Amniotic epithelial cell (primary cell): ENCODE measurements around the gene MAMDC4.
"Not testable (repeated sequence)": the region's sequence is repeated elsewhere in the genome, so short reads cannot be mapped to it uniquely, and the experiment has no call there.

ENCODE experiments used
- DNase-seq: peaks from one replicate; pipeline ENCODE4 v3.0.0-alpha.2; 2010; ENCODE audit warnings: low read depth

MAMDC4 gene

DNA sequence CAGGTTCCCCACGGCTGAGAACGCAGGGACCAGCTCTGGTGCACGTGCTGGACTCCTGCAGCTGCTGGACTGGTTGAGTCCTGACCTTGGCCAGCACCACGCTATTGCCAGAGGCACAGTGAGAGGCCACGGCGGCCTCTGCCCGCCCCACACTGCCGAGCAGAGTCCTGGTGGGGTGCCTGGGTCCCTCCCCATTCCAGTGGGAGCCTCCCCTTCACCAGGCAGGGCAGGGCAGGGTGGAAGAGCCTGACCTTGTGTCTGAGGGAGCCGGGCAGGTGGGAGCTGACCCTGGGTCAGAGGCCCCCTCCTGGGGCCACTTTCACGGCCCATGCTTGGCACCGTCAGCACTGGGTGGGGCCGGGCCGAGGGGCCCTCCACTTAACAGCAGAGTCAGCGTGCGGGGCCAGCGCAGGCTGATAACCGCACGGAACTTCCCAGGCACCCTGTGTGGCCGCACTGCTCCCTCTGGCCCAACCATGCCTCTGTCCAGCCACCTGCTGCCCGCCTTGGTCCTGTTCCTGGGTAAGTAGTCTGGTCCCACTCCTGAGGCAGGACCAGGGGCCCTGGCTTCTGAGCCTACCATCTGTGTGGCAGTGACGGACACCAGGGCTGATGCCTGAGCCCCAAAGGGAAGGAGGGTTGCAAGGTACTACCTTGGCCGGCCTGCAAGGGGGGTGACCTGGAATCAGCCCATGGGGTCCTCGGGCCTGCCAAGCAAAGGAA lies at the start of gene MAMDC4:
MAMDC4 (plus strand) TSS at position 406 of the 723 bp plus-strand sequence; CDS start at position 477, 71 bp downstream.
- DNase-seq, result no peak

DNA sequence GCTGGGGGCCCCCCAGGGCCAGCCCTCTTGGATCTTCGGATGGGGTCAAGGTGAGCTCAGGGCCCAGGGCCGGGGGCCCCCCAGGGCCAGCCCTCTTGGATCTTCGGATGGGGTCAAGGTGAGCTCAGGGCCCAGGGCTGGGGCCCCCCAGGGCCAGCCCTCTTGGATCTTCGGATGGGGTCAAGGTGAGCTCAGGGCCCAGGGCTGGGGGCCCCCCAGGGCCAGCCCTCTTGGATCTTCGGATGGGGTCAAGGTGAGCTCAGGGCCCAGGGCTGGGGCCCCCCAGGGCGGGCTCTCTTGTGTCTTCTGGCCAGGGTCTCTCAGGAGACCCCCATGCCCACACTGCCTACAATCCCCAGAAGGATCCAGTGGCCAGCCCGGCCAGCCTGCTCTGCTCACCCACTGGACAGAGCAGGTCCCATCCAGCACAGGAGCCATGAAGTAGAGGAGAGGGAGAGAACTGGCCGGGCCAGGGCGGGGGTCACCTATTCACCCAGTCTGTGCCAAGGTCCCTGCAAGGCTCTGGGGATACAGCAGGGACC lies 49.1 kb upstream of the MAMDC4 start:
- not testable (repeated sequence) for DNase-seq

GRCh38 chr9:136803551-136804508 lies 48.3 kb upstream of the MAMDC4 start:
- no peak for DNase-seq

GRCh38 chr9:136804509-136805206 lies 47.5 kb upstream of the MAMDC4 start:
- DNase-seq, result no peak

DNA sequence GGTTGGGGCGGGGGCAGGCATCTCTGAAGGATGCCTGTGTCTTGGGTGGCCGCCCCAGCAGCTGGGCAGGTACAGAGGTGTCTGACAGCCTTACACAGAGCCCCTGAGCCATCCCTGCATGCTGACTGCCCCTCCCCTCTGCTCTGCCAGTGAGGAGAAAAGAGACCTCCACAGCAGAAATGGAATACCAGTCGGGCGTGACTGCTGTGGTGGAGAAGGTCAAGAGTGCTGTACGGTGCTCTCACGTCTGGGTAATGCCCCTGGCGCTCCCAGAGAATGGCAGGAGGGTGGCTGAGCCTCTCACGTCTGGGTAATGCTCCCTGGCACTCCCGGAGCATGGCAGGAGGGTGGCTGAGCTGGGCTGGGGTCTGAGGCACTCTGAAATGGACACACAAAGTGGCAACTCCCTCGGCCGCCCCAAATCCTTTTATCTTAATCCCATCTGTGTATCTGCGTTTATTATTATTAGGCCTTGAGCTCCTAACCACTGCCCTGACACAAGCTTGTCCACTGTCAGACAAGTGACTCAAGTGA lies 46.9 kb upstream of the MAMDC4 start:
- DNase-seq, result no peak

GRCh38 chr9:136806067-136806466 lies 46.1 kb upstream of the MAMDC4 start:
- no peak for DNase-seq

GRCh38 chr9:136806631-136807201 lies 45.4 kb upstream of the MAMDC4 start:
- DNase-seq, result no peak

DNA sequence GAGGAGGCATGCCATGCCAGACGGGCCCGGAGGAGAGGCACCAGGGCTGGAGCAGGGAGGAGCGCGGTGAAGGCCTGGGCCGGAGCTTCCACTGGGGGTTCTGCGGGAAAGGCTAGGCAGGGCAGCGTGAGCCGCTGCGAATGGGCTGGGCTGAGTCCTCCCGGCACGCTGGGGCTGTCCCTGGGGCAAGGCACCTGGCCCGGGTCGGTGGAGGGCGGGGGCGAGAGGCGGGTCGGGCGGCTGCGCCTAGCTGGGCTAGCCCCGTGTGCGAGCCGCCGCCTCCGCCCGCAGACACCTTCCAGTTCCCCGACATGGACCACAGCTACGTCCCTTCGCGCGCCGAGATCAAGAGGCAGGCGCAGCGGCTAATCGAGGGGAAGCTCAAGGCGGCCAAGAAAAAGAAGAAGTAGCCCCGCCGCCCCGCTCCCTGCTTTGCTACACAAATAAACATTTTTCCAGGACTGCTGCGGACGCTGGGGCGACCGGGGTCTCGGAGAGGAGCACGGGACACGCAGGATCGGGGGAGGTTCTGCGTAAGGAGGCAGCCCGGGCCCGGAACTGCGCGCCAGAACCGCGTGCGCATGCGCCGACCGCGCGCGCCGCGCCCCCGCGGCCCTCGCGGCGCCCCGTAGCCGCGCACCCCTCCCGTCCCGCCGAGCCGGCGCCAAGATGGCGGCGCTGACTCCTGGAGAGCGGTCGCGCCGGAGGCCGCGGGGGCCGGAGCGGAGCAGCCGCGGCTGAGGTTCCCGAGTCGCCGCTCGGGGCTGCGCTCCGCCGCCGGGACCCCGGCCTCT lies 44.7 kb upstream of the MAMDC4 start, which contains the start of gene RABL6:
RABL6 (plus strand) TSS at position 668 of the 794 bp plus-strand sequence. CDS start 249 bp downstream, outside the sequence.
- no peak for DNase-seq

DNA sequence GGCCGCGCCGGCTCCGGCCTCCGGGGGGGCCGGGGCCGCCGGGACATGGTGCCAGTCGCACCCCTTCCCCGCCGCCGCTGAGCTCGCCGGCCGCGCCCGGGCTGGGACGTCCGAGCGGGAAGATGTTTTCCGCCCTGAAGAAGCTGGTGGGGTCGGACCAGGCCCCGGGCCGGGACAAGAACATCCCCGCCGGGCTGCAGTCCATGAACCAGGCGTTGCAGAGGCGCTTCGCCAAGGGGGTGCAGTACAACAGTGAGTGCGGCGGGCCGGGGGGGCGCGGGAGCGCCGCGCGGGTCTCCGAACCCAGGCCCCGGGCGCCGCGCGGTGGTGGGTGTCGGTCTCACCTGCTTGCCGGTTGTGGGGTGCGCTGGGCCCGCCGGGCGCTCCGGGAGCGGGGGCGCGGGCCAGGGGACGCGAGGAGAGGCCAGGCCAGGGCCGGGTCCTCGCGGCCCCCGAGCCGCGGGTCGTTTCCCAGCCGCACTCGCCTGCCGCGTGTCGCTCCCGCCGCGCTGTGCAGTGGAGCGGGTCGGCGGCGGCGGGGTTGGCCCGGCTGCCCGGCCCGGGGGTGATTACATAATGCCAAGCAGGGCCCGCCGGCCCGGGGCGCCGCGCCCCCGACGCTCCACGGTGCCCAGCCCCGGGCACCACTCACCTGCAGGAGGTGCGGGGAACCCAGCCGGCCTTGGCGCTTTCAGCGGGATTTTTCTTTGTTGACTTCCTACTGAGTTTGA lies 43.9 kb upstream of the MAMDC4 start:
- no peak for DNase-seq

GRCh38 chr9:136808806-136809158 lies 43.4 kb upstream of the MAMDC4 start:
- no peak for DNase-seq

DNA sequence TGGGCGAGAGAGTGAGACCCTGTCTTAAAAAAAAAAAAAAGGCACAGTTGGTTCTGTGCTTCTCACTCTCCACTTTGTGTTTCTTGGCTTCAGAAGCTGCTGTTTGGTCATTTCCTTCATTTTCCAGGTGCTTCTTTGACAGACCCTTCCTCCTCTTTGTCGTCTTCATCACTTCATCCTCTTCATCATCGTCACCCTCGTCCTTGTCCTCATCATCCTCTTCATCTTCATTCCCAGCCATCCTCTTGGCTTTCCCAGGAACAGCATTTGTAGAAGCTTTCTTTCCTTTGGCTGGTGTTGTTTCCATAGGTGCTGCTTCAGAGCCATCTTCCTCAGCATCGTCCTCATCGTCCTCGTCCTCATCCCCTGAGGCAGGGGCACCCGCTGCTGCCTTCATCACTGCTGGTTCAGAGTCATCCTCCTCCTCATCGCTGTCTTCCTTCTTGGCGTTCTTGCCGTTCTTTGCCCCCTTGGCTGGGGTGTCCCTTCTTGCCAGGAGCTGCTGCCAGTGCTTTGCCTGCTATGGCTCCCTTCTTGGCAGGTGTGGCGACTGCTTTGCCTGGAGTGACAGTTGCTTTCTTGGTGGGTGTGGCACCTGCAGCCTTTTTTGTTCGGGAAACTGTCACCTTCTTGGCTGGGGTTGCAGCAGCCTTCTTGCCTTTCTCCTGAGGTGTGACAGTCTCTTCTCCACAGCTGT lies 37.3 kb upstream of the MAMDC4 start:
- DNase-seq, result no peak

DNA sequence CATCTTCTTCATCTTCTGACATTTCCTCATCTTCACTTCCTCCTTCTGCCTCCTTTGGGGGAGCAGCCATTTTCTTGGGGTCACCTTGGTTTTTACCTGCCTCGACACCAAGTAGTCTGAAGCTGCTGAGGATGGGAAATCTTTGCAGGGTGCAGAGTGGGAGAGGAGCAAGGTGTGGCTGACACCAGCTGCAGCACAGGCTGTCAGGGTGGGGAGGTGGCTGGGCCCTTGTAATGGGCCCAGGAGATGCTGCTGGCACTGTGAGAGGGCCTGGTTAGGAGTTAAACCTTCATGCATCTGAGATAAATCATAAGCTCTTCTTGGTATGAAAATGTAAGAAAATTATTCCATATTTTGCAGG lies 36.7 kb upstream of the MAMDC4 start:
- no peak for DNase-seq

- DNase-seq, result peak; percentile 56
Measured at GRCh38 chr9:136820971-136821825, 30.9 kb upstream of the MAMDC4 start.

DNA sequence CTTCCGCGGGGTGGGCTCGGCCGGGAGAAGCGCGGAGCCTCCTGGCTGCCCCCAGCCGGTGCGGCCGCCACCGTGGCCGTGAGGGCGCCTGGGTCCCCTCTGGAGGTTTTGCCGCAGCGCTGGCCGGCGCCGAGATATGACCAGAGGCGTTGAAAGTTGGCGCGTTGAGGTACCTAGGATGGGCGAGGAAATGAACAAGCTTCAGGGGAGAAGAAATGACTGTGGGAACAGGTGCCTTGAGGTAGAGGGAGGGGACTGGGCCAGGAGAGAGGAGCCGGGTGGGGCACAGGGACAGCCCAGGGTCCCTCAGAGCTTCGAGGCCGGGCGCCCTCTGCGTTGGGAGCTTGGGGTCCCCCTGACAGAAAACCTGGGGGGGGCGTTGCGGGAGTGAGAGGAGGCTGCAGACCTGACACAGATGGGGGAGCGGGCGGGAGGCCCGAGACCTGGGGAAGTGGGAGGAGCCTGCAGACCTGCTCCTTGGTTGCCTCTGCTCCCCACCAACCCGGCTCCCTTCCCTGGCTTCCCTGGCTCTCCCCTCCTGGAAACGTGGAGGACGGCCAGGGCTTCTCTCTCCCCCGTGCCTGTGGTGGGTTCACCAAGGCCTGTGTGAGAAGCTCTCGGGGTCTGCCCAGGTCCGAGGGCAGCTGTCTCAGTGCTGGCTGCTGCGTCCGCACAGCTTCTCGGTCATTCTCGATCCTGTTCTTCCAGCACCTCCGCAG lies 30.2 kb upstream of the MAMDC4 start:
- no peak for DNase-seq

- no peak for DNase-seq
Measured at GRCh38 chr9:136823136-136824046, 28.8 kb upstream of the MAMDC4 start.

DNA sequence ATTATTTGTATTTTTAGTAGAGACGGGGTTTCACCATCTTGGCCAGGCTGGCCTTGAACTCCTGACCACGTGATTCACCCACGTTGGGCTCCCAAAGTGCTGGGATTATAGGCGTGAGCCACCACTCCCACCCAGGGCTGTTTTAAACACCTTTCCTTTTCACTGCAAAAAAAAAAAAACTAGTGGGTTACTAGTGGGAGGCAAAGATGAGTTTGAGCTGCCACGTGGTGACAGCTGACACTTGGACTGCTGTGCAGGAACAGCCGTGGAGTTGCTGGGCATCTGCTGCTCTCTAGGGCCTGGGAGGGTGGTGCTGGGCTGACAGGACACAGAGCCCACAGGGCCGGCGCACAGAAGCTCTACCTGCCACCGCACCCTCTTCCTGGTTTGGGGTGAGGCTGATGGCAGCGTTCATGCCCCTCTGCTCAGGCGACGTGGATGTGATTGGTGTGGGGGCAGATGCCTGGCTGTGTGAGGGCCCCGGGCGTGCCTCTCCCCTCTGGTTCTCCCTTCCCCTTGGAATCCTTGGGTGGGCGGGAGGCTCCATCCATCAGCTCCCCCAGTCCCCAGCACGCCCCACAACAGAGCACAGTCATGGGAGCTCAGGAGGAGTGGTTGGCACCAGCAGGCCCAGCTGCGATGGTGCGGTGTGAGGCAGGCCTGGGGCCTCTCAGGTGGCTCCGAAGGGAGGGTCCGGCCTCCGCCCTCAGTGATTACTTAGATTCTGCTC lies 27.5 kb upstream of the MAMDC4 start:
- DNase-seq, result no peak
